KOPT-K1 (cell line): ENCODE results near the gene KDM4C.
"Not testable (repeated sequence)": the region's sequence is repeated elsewhere in the genome, so short reads cannot be mapped to it uniquely, and the experiment has no call there.

ENCODE experiments used
- H3K27ac ChIP-seq: fragments of 200-600 bp; sonication (generic); 2 replicates; pipeline ENCODE4 v1.5.1; 2016; ENCODE audit warnings: antibody characterized with exemption, mild to moderate bottlenecking, low read depth, low read length; ENCODE audit not compliant: poor library complexity, severe bottlenecking
- H3K36me3 ChIP-seq: fragments of 200-600 bp; sonication (generic); 2 replicates; pipeline ENCODE4 v1.5.1; 2017; ENCODE audit warnings: antibody characterized with exemption, mild to moderate bottlenecking, low read length, moderate library complexity; ENCODE audit not compliant: insufficient read depth
- H3K9me3 ChIP-seq: fragments of 200-600 bp; sonication (generic); 2 replicates; pipeline ENCODE4 v1.5.1; 2017; ENCODE audit warnings: antibody characterized with exemption, low read length, mild to moderate bottlenecking; ENCODE audit not compliant: insufficient read depth, poor library complexity, severe bottlenecking

The KDM4C gene

DNA sequence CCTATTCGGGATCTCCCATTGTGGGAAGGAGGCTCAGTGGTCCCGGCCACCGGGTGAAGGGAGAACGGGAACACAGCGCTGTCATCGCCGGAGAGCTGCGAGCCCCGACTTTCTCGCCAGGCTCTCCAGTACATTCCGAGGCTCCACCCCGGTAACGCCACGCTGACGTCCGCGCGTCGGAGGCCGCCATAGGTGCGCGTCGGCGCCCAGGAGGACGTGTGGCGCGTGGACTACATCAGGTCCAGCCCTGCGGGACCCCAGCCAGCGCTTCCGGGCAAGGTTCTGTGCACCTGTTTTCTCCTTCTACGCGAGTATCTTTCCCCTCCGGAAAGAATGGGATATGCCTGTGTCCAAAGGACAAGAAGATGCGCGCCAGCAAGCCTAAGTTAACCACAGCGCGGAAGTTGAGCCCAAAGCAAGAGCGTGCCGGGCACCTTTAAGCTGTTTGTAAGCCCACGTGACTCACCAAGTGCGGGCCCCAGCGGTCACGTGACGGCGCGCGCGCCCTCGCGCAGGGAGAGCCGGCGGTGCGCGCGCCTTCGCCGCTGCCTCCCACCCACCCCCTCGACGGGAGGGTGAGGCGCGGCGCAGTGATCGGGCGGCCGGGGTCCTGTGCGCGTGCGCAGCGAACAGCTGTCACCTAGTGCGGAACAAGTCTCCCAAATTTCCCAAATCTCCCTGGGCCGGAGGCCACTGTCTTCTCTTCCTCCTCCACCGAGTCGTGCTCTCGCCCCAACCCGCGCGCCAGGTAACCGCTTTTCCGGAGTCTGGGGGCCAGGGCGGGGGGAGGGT is at the start of gene KDM4C:
KDM4C (plus strand) TSS at position 518 of the 792 bp plus-strand sequence. CDS start 35,016 bp downstream, outside the sequence.
- Histone ChIP-seq H3K27ac (peak within 1 kb of the TSS; percentile 93), H3K36me3 (no peaks in the 10 kb centered on the region), H3K9me3 (no peaks in the 10 kb centered on the region)

GRCh38 chr9:6708732-6709131 is 49.0 kb upstream of the KDM4C start:
- peaks cover 7% of the 10 kb centered on the region for H3K9me3 ChIP-seq
- no peak overlapping the region for H3K27ac ChIP-seq
- H3K36me3 ChIP-seq = no peaks in the 10 kb centered on the region

GRCh38 chr9:6711403-6711802 is 46.4 kb upstream of the KDM4C start:
- peaks cover 7% of the 10 kb centered on the region for H3K9me3 ChIP-seq
- no peaks in the 10 kb centered on the region for H3K36me3 ChIP-seq
- H3K27ac ChIP-seq = no peak overlapping the region

DNA sequence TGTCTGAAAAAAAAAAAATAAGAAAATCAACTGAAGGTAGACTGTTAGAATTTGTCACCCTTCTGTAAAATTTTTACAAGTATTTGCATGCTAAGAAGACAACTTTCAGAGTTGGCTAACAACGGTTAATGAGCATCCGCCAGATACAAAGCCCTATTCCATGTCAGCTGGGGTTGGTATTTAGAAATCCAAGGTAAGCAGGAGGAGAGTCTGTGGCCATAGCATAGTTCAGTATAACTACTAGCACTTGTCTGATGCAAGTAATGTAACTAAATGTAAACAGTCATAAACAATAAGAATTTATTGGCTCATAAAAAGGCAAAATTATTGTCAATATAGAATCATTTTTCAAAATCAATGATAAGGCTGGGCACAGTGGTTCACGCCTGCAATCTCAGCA is 45.7 kb upstream of the KDM4C start:
- Histone ChIP-seq H3K27ac (no peak overlapping the region), H3K9me3 (peaks cover 7% of the 10 kb centered on the region), H3K36me3 (no peaks in the 10 kb centered on the region)

DNA sequence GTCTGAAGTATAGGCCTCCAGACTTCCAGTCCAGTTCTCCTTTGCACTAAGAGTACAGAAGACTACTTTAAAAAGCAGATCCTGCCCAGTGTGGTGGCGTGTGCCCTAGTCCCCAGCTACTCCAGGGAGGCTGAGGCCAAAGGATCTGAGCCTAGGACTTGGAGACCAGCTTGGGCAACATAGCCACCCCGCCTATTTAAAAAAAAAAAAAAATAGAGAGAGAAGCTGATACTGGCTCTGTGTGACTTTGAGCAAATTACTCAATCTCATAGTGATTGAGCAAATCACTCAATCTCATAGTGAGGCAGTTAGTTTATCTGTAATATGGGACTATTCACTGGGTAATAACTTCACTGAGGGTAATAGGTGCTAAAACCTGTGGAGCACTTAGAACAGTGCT is 43.6 kb upstream of the KDM4C start:
- peaks cover 15% of the 10 kb centered on the region for H3K36me3 ChIP-seq
- peaks cover under 1% of the 10 kb centered on the region for H3K9me3 ChIP-seq
- H3K27ac ChIP-seq = no peak overlapping the region

- H3K27ac ChIP-seq = peak overlapping the region; percentile 98
- peaks cover 20% of the 10 kb centered on the region for H3K36me3 ChIP-seq
- not testable (repeated sequence) for H3K9me3 ChIP-seq
Measured at GRCh38 chr9:6715153-6715754, 42.5 kb upstream of the KDM4C start.

GRCh38 chr9:6715755-6716643 is 41.8 kb upstream of the KDM4C start:
- peaks cover 20% of the 10 kb centered on the region for H3K36me3 ChIP-seq
- peak overlapping the region; percentile 98 for H3K27ac ChIP-seq
- no peaks in the 10 kb centered on the region for H3K9me3 ChIP-seq

- Histone ChIP-seq H3K36me3 (peaks cover 22% of the 10 kb centered on the region), H3K27ac (peak overlapping the region; percentile 98), H3K9me3 (no peaks in the 10 kb centered on the region)
Measured at GRCh38 chr9:6716766-6717165, 41.0 kb upstream of the KDM4C start.

- peaks cover 50% of the 10 kb centered on the region for H3K36me3 ChIP-seq
- no peak overlapping the region for H3K27ac ChIP-seq
- no peaks in the 10 kb centered on the region for H3K9me3 ChIP-seq
Measured at GRCh38 chr9:6723881-6724420, 33.8 kb upstream of the KDM4C start.

- peaks cover 20% of the 10 kb centered on the region; the same call in 1 of the 2 replicates for H3K36me3 ChIP-seq
- no peaks in the 10 kb centered on the region for H3K9me3 ChIP-seq
- H3K27ac ChIP-seq = no peak overlapping the region
Measured at GRCh38 chr9:6733257-6733656, 24.5 kb upstream of the KDM4C start.

- Histone ChIP-seq H3K9me3 (no peaks in the 10 kb centered on the region), H3K36me3 (peaks cover 20% of the 10 kb centered on the region; the same call in 1 of the 2 replicates), H3K27ac (no peak overlapping the region)
Measured at GRCh38 chr9:6733831-6734230, 23.9 kb upstream of the KDM4C start.

DNA sequence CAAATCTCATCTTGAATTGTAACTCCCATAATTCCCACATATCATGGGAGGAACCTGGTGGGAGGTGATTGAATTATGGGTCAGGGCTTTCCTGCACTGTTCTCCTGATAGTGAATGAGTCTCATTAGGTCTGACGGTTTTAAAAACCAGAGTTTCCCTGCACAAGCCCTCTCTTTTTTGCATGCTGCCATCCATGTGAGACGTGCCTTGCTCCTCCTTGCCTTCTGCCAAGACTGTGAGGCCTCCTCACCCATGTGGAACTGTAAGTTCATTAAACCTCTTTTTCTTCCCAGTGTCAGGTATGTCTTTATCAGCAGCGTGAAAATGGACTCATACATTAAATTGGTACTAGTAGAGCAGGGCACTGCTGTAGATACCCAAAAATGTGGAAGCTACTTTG is 22.4 kb upstream of the KDM4C start:
- H3K36me3 ChIP-seq = peaks cover 20% of the 10 kb centered on the region; the same call in 1 of the 2 replicates

GRCh38 chr9:6739218-6739617 is 18.6 kb upstream of the KDM4C start:
- peaks cover 14% of the 10 kb centered on the region; the same call in 1 of the 2 replicates for H3K36me3 ChIP-seq

More for the DNA sequence above, 22.4 kb upstream of the KDM4C start:
- no peak overlapping the region for H3K27ac ChIP-seq
- no peaks in the 10 kb centered on the region for H3K9me3 ChIP-seq

GRCh38 chr9:6748861-6749260 is 8.9 kb upstream of the KDM4C start:
- not testable (repeated sequence) for H3K9me3 ChIP-seq, H3K36me3 ChIP-seq, H3K27ac ChIP-seq

More at GRCh38 chr9:6739218-6739617, 18.6 kb upstream of the KDM4C start:
- Histone ChIP-seq H3K9me3 (no peaks in the 10 kb centered on the region), H3K27ac (no peak overlapping the region)

DNA sequence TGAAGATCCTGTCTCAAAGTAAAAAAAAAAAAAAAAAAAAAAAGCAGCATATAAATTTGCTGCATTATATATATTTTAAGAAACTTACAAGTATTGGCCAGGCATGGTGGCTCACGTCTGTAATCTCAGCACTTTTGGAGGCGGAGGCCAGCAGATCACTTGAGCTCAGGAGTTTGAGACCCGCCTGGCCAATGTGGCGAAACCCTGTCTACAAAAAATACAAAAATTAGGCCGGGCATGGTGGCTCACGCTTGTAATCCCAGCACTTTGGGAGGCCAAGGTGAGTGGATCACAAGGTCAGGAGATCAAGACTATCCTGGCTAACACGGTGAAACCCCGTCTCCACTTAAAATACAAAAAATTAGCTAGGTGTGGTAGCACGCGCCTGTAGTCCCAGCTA is 2.9 kb upstream of the KDM4C start:
- H3K36me3 ChIP-seq, H3K9me3 ChIP-seq, H3K27ac ChIP-seq: not testable (repeated sequence)
